Measurements from ENCODE around the gene DUSP12.
"Not testable (repeated sequence)": the region's sequence is repeated elsewhere in the genome, so short reads cannot be mapped to it uniquely, and the experiment has no call there.

DUSP12 gene

GRCh38 chr1:161749509-161750407, at the start of gene DUSP12:
Gene DUSP12 (plus strand): TSS chr1:161749786. CDS start chr1:161749802, 16 bp downstream.
- DNase-seq, result peak; percentile 97

- DNase-seq, result no peak
Measured at GRCh38 chr1:161702250-161702649, 47.3 kb upstream of the DUSP12 start.

GRCh38 chr1:161705537-161705936, 44.0 kb upstream of the DUSP12 start:
- no peak for DNase-seq

- no peak for DNase-seq
Measured at GRCh38 chr1:161706113-161706481, 43.5 kb upstream of the DUSP12 start.

GRCh38 chr1:161706482-161707347, 42.9 kb upstream of the DUSP12 start, which contains the start of gene FCRLA:
Gene FCRLA (plus strand): TSS chr1:161707229. CDS start chr1:161707265, 36 bp downstream.
- DNase-seq, result peak; percentile 90

GRCh38 chr1:161707503-161707902, 42.1 kb upstream of the DUSP12 start:
- DNase-seq, result no peak

- DNase-seq, result no peak
Measured at GRCh38 chr1:161709373-161709772, 40.2 kb upstream of the DUSP12 start.

- DNase-seq, result peak; percentile 56
Measured at GRCh38 chr1:161710560-161710959, 39.0 kb upstream of the DUSP12 start.

- peak; percentile 39 for DNase-seq
Measured at GRCh38 chr1:161718559-161719324, 30.8 kb upstream of the DUSP12 start.

GRCh38 chr1:161719325-161719611, 30.3 kb upstream of the DUSP12 start:
- DNase-seq, result no peak

GRCh38 chr1:161720422-161720821, 29.2 kb upstream of the DUSP12 start:
- DNase-seq, result no peak

GRCh38 chr1:161720956-161721737, 28.4 kb upstream of the DUSP12 start, which contains the start of gene FCRLB:
Gene FCRLB (plus strand): TSS chr1:161721544. CDS start chr1:161722673, 1,129 bp downstream.
- peak; percentile 25 for DNase-seq

- peak; percentile 91 for DNase-seq
Measured at GRCh38 chr1:161721738-161722343, 27.7 kb upstream of the DUSP12 start.

GRCh38 chr1:161722406-161722805, 27.2 kb upstream of the DUSP12 start:
- DNase-seq, result no peak

GRCh38 chr1:161723459-161724141, 26.0 kb upstream of the DUSP12 start:
- DNase-seq, result no peak

GRCh38 chr1:161725258-161725907, 24.2 kb upstream of the DUSP12 start:
- DNase-seq, result not testable (repeated sequence)

GRCh38 chr1:161725908-161726472, 23.6 kb upstream of the DUSP12 start:
- DNase-seq, result peak; percentile 86

- DNase-seq, result peak; percentile 94
Measured at GRCh38 chr1:161726473-161727255, 22.9 kb upstream of the DUSP12 start.

- peak; percentile 78 for DNase-seq
Measured at GRCh38 chr1:161727256-161727924, 22.2 kb upstream of the DUSP12 start.
